Measurements from ENCODE around the gene HPS1. TPM values are rescaled to one million over a fixed set of nuclear protein-coding genes. Genes with fewer than 3 reads are reported as not detected.

Gene HPS1
- total RNA-seq, 1 experiment from 2014 or later = 47.4 TPM

- H3K14ac ChIP-seq (ENCODE audit: insufficient read depth, low read length) = no peak overlapping the region
- H3K79me1 ChIP-seq (ENCODE audit: insufficient read depth, low read depth, low read length, poor library complexity, severe bottlenecking) = no peaks in the 10 kb centered on the region
- no peak overlapping the region for H3K4me2 ChIP-seq (ENCODE audit: insufficient read depth, insufficient read length, low read length)
- H3K4ac ChIP-seq (ENCODE audit: low read depth, low read length) = no peak overlapping the region
- H2BK20ac ChIP-seq (ENCODE audit: low read depth, low read length, poor library complexity, severe bottlenecking) = no peak overlapping the region
- H3K56ac ChIP-seq (ENCODE audit: insufficient read length, low read depth, low read length) = no peak overlapping the region
- Mint-ChIP-seq H3K9me3 (no peaks in the 10 kb centered on the region), H3K4me3 (no peak overlapping the region), H3K27me3 (ENCODE audit: low read depth) (no peaks in the 10 kb centered on the region), H3K4me1 (peaks cover 16 to 17% of the 10 kb centered on the region in 2 experiments), H3K36me3 (ENCODE audit: insufficient read depth in 1 of 3, low read depth in 3 of 3) (peaks cover 0 to 8% (median 4%) of the 10 kb centered on the region in 3 experiments; a peak in 3 of 7 replicates), H3K27ac (no peak overlapping the region; a peak in 2 of 7 replicates)
- H3K18ac ChIP-seq (ENCODE audit: insufficient read length, low read depth, low read length) = no peak overlapping the region
- DNase-seq = no peak
- H2BK15ac ChIP-seq (ENCODE audit: low read depth, low read length) = no peak overlapping the region
- H3K23ac ChIP-seq (ENCODE audit: insufficient read length, low read depth, low read length) = no peak overlapping the region
- H3K4me1 ChIP-seq (ENCODE audit: insufficient read depth, low read length) = peaks cover 6% of the 10 kb centered on the region; the same call in 1 of the 2 replicates
- H3K9me3 ChIP-seq (ENCODE audit: control insufficient read depth, low read depth, low read length) = no peaks in the 10 kb centered on the region
- H4K20me1 ChIP-seq (ENCODE audit: control insufficient read depth, insufficient read depth, insufficient read length) = no peaks in the 10 kb centered on the region
- H3K27ac ChIP-seq (ENCODE audit: insufficient read length, low read depth, low read length) = no peak overlapping the region
- no CpG with 5 or more reads among the region's 18 CpGs for WGBS (ENCODE audit: extremely low coverage, insufficient read length, low lambda C conversion rate)
- no peak overlapping the region for H2BK5ac ChIP-seq (ENCODE audit: insufficient read length, low read length)
- no peak overlapping the region for H2AFZ ChIP-seq (ENCODE audit: low read length)
- no peak overlapping the region for H3T11ph ChIP-seq (ENCODE audit: low read length)
- no peak for TF ChIP-seq CTCF (conservative IDR thresholded peaks at IDR 0.05)
- no peak overlapping the region for H3K9ac ChIP-seq (ENCODE audit: extremely low read depth, insufficient read length, low read length)
- H4K8ac ChIP-seq (replicated peaks; ENCODE audit: insufficient read length, low read depth, low read length) = no peak overlapping the region
- no peak overlapping the region for H2AK5ac ChIP-seq (ENCODE audit: insufficient read length, low read length)
- no peak overlapping the region for H4K5ac ChIP-seq (ENCODE audit: insufficient read length, low read depth, low read length)
- no peak overlapping the region for H4K91ac ChIP-seq (ENCODE audit: insufficient read length, low read depth, low read length)
- H2BK120ac ChIP-seq (ENCODE audit: low read depth, low read length, poor library complexity, severe bottlenecking) = no peak overlapping the region
- H2BK12ac ChIP-seq (ENCODE audit: insufficient read length, low read depth, low read length) = no peak overlapping the region
- no peaks in the 10 kb centered on the region for H3K79me2 ChIP-seq (ENCODE audit: insufficient read depth, low read length)
- peaks cover 7% of the 10 kb centered on the region for H3K23me2 ChIP-seq (ENCODE audit: insufficient read length, low read depth, low read length, poor library complexity, severe bottlenecking)
- H3K27me3 ChIP-seq (ENCODE audit: insufficient read depth, low read length) = no peaks in the 10 kb centered on the region
Observed at GRCh38 chr10:98418665-98419468, 27.9 kb downstream of the HPS1 start.
